Activated CD4-positive, alpha-beta memory T cell treated with anti-CD3 and anti-CD28 coated beads, Interleukin-2, amount 10 ng/mL, durations not matched to agents 7 days and 5 days (primary cell): Measurements from ENCODE around the gene RAB13. TPM values are rescaled to one million over a fixed set of nuclear protein-coding genes. Genes with fewer than 3 reads are reported as not detected.

ENCODE experiments used
- CTCF ChIA-PET: fragments of 350-600 bp; sonication (Branson Sonifier 250); formaldehyde crosslinking; loops from one replicate; lab custom pipeline; 2021; ENCODE audit warnings: antibody characterized with exemption, inconsistent platforms; lab: Charles Lee
- POLR2A ChIA-PET: fragments of 350-600 bp; sonication (Branson Sonifier 250); formaldehyde crosslinking; loops from one replicate; lab custom pipeline; 2021; ENCODE audit warnings: antibody characterized with exemption; lab: Charles Lee
- DNase-seq: peaks from one replicate; pipeline ENCODE4 v3.0.0-alpha.2; 2020
- H3K27ac Mint-ChIP-seq: one replicate; pipeline ENCODE4 v1.8.0; 2021; ENCODE audit warnings: mild to moderate bottlenecking, mixed read lengths
- H3K27me3 Mint-ChIP-seq: one replicate; pipeline ENCODE4 v1.8.0; 2021; ENCODE audit warnings: mixed read lengths
- H3K36me3 Mint-ChIP-seq: one replicate; pipeline ENCODE4 v1.8.0; 2021; ENCODE audit warnings: low read depth, mixed read lengths
- H3K4me1 Mint-ChIP-seq: one replicate; pipeline ENCODE4 v1.8.0; 2021; ENCODE audit warnings: mixed read lengths
- H3K4me3 Mint-ChIP-seq: one replicate; pipeline ENCODE4 v1.8.0; 2021; ENCODE audit warnings: mild to moderate bottlenecking, mixed read lengths
- H3K9me3 Mint-ChIP-seq: one replicate; pipeline ENCODE4 v1.8.0; 2021; ENCODE audit warnings: mixed read lengths
- total RNA-seq, 2 experiments: library from RNA; stranded (reverse); gene quantifications; one replicate each; pipeline ENCODE4 v1.2.3, GENCODE V29; 2021

The RAB13 gene
- total RNA-seq, 2 experiments from 2014 or later: 0.40 to 0.43 TPM

- DNase-seq: no peak
- H3K36me3 Mint-ChIP-seq: peaks cover 37% of the 10 kb centered on the region
- H3K4me1 Mint-ChIP-seq: peaks cover 61% of the 10 kb centered on the region
- H3K9me3 Mint-ChIP-seq: no peaks in the 10 kb centered on the region
- POLR2A ChIA-PET: interaction anchor here (0.7 to 4.6 kb wide), 17 partner anchors 8 to 1122 kb away, joined by 3 to 44 read pairs (median 4); partner anchors contain the start of genes CHTOP, DENND4B, GATAD2B and JTB
- peak overlapping the region; percentile 82 for H3K27ac Mint-ChIP-seq
- CTCF ChIA-PET: interaction anchor here (0.6 to 3.0 kb wide), 8 partner anchors 10 to 328 kb away, joined by 3 to 23 read pairs (median 4); partner anchors contain the start of genes CHTOP, DENND4B, JTB and RAB13
- no peaks in the 10 kb centered on the region for H3K27me3 Mint-ChIP-seq
- H3K4me3 Mint-ChIP-seq: peak overlapping the region; percentile 83
Observed at GRCh38 chr1:153962088-153963029, 23.8 kb downstream of the RAB13 start.

- Mint-ChIP-seq H3K27ac (peak overlapping the region; percentile 19), H3K9me3 (no peaks in the 10 kb centered on the region), H3K4me3 (peak overlapping the region; percentile 83), H3K4me1 (peaks cover 62% of the 10 kb centered on the region), H3K27me3 (no peaks in the 10 kb centered on the region), H3K36me3 (peaks cover 35% of the 10 kb centered on the region)
- DNase-seq: no peak
- ChIA-PET CTCF (no interaction called here), POLR2A (interaction anchor here (4.6 kb wide), 1 partner anchor 16 kb away, joined by 44 read pairs; the partner anchor contains the start of gene DENND4B)
Observed at GRCh38 chr1:153961421-153961820, 24.7 kb downstream of the RAB13 start.

- no peak overlapping the region for H3K4me3 Mint-ChIP-seq
- peaks cover 60% of the 10 kb centered on the region for H3K4me1 Mint-ChIP-seq
- no peaks in the 10 kb centered on the region for H3K27me3 Mint-ChIP-seq
- CTCF ChIA-PET: no interaction called here
- H3K36me3 Mint-ChIP-seq: peaks cover 30% of the 10 kb centered on the region
- no peak overlapping the region for H3K27ac Mint-ChIP-seq
- H3K9me3 Mint-ChIP-seq: no peaks in the 10 kb centered on the region
- POLR2A ChIA-PET: interaction anchor here (1.2 to 4.6 kb wide), 2 partner anchors 15 to 30 kb away, joined by 3 to 44 read pairs; partner anchors contain the start of genes DENND4B and RPS27
- no peak for DNase-seq
Observed at GRCh38 chr1:153960206-153960605, 25.9 kb downstream of the RAB13 start.

GRCh38 chr1:153959454-153959853 is 26.7 kb downstream of the RAB13 start:
- Mint-ChIP-seq H3K36me3 (peaks cover 34% of the 10 kb centered on the region), H3K4me3 (no peak overlapping the region), H3K27ac (no peak overlapping the region), H3K27me3 (no peaks in the 10 kb centered on the region), H3K4me1 (peaks cover 62% of the 10 kb centered on the region), H3K9me3 (no peaks in the 10 kb centered on the region)
- ChIA-PET CTCF (interaction anchor here (1.6 to 6.0 kb wide), 2 partner anchors 8 to 14 kb away, joined by 5 to 51 read pairs; partner anchors contain the start of genes CREB3L4 and DENND4B), POLR2A (interaction anchor here (0.7 to 7.3 kb wide), 5 partner anchors 7 to 37 kb away, joined by 3 to 112 read pairs (median 20); partner anchors contain the start of genes CREB3L4, DENND4B and GATAD2B)
- DNase-seq: no peak

- POLR2A ChIA-PET: interaction anchor here (0.7 to 7.3 kb wide), 7 partner anchors 8 to 175 kb away, joined by 3 to 112 read pairs (median 20); partner anchors contain the start of genes CREB3L4, DENND4B, GATAD2B and JTB
- peaks cover 63% of the 10 kb centered on the region for H3K4me1 Mint-ChIP-seq
- no peaks in the 10 kb centered on the region for H3K27me3 Mint-ChIP-seq
- H3K36me3 Mint-ChIP-seq: peaks cover 40% of the 10 kb centered on the region
- H3K27ac Mint-ChIP-seq: peak overlapping the region; percentile 95
- H3K4me3 Mint-ChIP-seq: peak overlapping the region; percentile 96
- H3K9me3 Mint-ChIP-seq: no peaks in the 10 kb centered on the region
- CTCF ChIA-PET: interaction anchor here (1.3 to 6.0 kb wide), 3 partner anchors 8 to 28 kb away, joined by 5 to 51 read pairs (median 5); partner anchors contain the start of genes CREB3L4 and DENND4B
- DNase-seq: no peak
Observed at GRCh38 chr1:153958961-153959260, 27.2 kb downstream of the RAB13 start.

GRCh38 chr1:153958111-153958960 is 27.8 kb downstream of the RAB13 start, which contains the start of gene CRTC2:
Gene CRTC2, minus strand, starts transcription at chr1:153958612. Its CDS starts 115 bp downstream, at chr1:153958497.
- POLR2A ChIA-PET: interaction anchor here (0.6 to 7.3 kb wide), 9 partner anchors 8 to 175 kb away, joined by 3 to 112 read pairs (median 11); partner anchors contain the start of genes CREB3L4, DENND4B, GATAD2B and JTB
- peak within 1 kb of the TSS; percentile 96 for H3K4me3 Mint-ChIP-seq
- CTCF ChIA-PET: interaction anchor here (1.3 to 6.0 kb wide), 3 partner anchors 9 to 29 kb away, joined by 5 to 51 read pairs (median 5); partner anchors contain the start of genes CREB3L4 and DENND4B
- peaks cover 60% of the 10 kb centered on the region for H3K4me1 Mint-ChIP-seq
- no peaks in the 10 kb centered on the region for H3K27me3 Mint-ChIP-seq
- peak; percentile 99 for DNase-seq
- peaks cover 45% of the 10 kb centered on the region for H3K36me3 Mint-ChIP-seq
- H3K27ac Mint-ChIP-seq: peak within 1 kb of the TSS; percentile 95
- no peaks in the 10 kb centered on the region for H3K9me3 Mint-ChIP-seq

- peak; percentile 55 for DNase-seq
- Mint-ChIP-seq H3K27ac (peak overlapping the region; percentile 95), H3K4me3 (peak overlapping the region; percentile 96), H3K4me1 (peaks cover 61% of the 10 kb centered on the region), H3K9me3 (no peaks in the 10 kb centered on the region), H3K36me3 (peaks cover 47% of the 10 kb centered on the region), H3K27me3 (no peaks in the 10 kb centered on the region)
- CTCF ChIA-PET: interaction anchor here (1.3 to 6.0 kb wide), 4 partner anchors 9 to 29 kb away, joined by 5 to 51 read pairs (median 10); partner anchors contain the start of genes CREB3L4, DENND4B and RAB13
- POLR2A ChIA-PET: interaction anchor here (0.6 to 7.3 kb wide), 10 partner anchors 9 to 380 kb away, joined by 3 to 112 read pairs (median 8); partner anchors contain the start of genes CREB3L4, DENND4B, GATAD2B and JTB
Observed at GRCh38 chr1:153957744-153958110, 28.4 kb downstream of the RAB13 start.

GRCh38 chr1:153956997-153957715 is 29.0 kb downstream of the RAB13 start:
- Mint-ChIP-seq H3K27me3 (no peaks in the 10 kb centered on the region), H3K9me3 (no peaks in the 10 kb centered on the region), H3K36me3 (peaks cover 49% of the 10 kb centered on the region), H3K27ac (peak overlapping the region; percentile 95), H3K4me1 (peaks cover 55% of the 10 kb centered on the region), H3K4me3 (peak overlapping the region; percentile 96)
- POLR2A ChIA-PET: interaction anchor here (0.6 to 7.3 kb wide), 9 partner anchors 9 to 379 kb away, joined by 3 to 112 read pairs (median 11); partner anchors contain the start of genes CREB3L4, DENND4B, GATAD2B and JTB
- CTCF ChIA-PET: interaction anchor here (1.4 to 6.0 kb wide), 4 partner anchors 10 to 35 kb away, joined by 5 to 51 read pairs (median 10); partner anchors contain the start of genes CREB3L4, DENND4B and RAB13
- no peak for DNase-seq

GRCh38 chr1:153954826-153955225 is 31.3 kb downstream of the RAB13 start:
- H3K4me3 Mint-ChIP-seq: no peak overlapping the region
- no peak overlapping the region for H3K27ac Mint-ChIP-seq
- DNase-seq: no peak
- CTCF ChIA-PET: interaction anchor here (6.0 kb wide), 1 partner anchor 9 kb away, joined by 51 read pairs; the partner anchor contains the start of gene DENND4B
- H3K4me1 Mint-ChIP-seq: peaks cover 44% of the 10 kb centered on the region
- peaks cover 59% of the 10 kb centered on the region for H3K36me3 Mint-ChIP-seq
- no peaks in the 10 kb centered on the region for H3K27me3 Mint-ChIP-seq
- POLR2A ChIA-PET: interaction anchor here (0.7 to 7.3 kb wide), 4 partner anchors 8 to 35 kb away, joined by 3 to 112 read pairs (median 44); partner anchors contain the start of genes CREB3L4, DENND4B and SLC39A1
- no peaks in the 10 kb centered on the region for H3K9me3 Mint-ChIP-seq

- peak overlapping the region; percentile 44 for H3K27ac Mint-ChIP-seq
- H3K27me3 Mint-ChIP-seq: no peaks in the 10 kb centered on the region
- peaks cover 37% of the 10 kb centered on the region for H3K4me1 Mint-ChIP-seq
- H3K4me3 Mint-ChIP-seq: no peak overlapping the region
- peaks cover 61% of the 10 kb centered on the region for H3K36me3 Mint-ChIP-seq
- ChIA-PET POLR2A (interaction anchor here (0.6 to 7.3 kb wide), 5 partner anchors 8 to 36 kb away, joined by 3 to 112 read pairs (median 3); partner anchors contain the start of genes CREB3L4, DENND4B and SLC39A1), CTCF (interaction anchor here (1.1 to 6.0 kb wide), 2 partner anchors 8 to 33 kb away, joined by 3 to 51 read pairs; partner anchors contain the start of genes DENND4B and RAB13)
- DNase-seq: no peak
- no peaks in the 10 kb centered on the region for H3K9me3 Mint-ChIP-seq
Observed at GRCh38 chr1:153953859-153954365, 32.2 kb downstream of the RAB13 start.

- H3K4me3 Mint-ChIP-seq: no peak overlapping the region
- CTCF ChIA-PET: no interaction called here
- H3K27ac Mint-ChIP-seq: no peak overlapping the region
Observed at GRCh38 chr1:153951801-153952200, 34.3 kb downstream of the RAB13 start.

More at GRCh38 chr1:153951801-153952200, 34.3 kb downstream of the RAB13 start:
- Mint-ChIP-seq H3K36me3 (peaks cover 65% of the 10 kb centered on the region), H3K4me1 (peaks cover 32% of the 10 kb centered on the region), H3K9me3 (no peaks in the 10 kb centered on the region), H3K27me3 (no peaks in the 10 kb centered on the region)
- no peak for DNase-seq
- POLR2A ChIA-PET: no interaction called here
